CD14-positive monocyte (primary cell): ENCODE results near the gene COL15A1. TPM values are rescaled to one million over a fixed set of nuclear protein-coding genes. Genes with fewer than 3 reads are reported as not detected.

ENCODE experiments used
- DNase-seq, 3 donors: peaks; one replicate each; pipeline ENCODE4 v3.0.0-alpha.2; 2011 to 2022
- H2AFZ ChIP-seq: 2 replicates; pipeline ENCODE4 v1.6.0; 2012; ENCODE audit warnings: mild to moderate bottlenecking, low read depth, low read length, inconsistent platforms; ENCODE audit not compliant: insufficient read depth, poor library complexity, severe bottlenecking
- H3K27ac ChIP-seq, 2 donors: 1 replicate in 1 of 2; 2 replicates in 1 of 2; pipeline ENCODE4 v1.5.1; 2012 to 2013; ENCODE audit warnings: low read length in 2 of 2, control low read depth in 1 of 2, inconsistent platforms in 1 of 2, low read depth in 1 of 2, mild to moderate bottlenecking in 1 of 2
- H3K27me3 ChIP-seq, 2 donors: one replicate each; pipeline versions ENCODE4 v1.6.0 to v1.6.1; 2011 to 2013; ENCODE audit warnings: low read length in 2 of 2; ENCODE audit not compliant: control insufficient read depth in 2 of 2, insufficient read depth in 2 of 2
- H3K36me3 ChIP-seq, 2 donors: replicated peaks in 1 of 2; 1 replicate in 1 of 2; 2 replicates in 1 of 2; pipeline versions ENCODE4 v1.5.1 to v1.6.1; 2012 to 2013; ENCODE audit warnings: low read length in 2 of 2, control low read depth in 1 of 2, inconsistent platforms in 1 of 2, mild to moderate bottlenecking in 1 of 2; ENCODE audit not compliant: insufficient read depth in 2 of 2, control insufficient read depth in 1 of 2
- H3K4me1 ChIP-seq, 2 donors: 1 replicate in 1 of 2; 2 replicates in 1 of 2; pipeline versions ENCODE4 v1.5.1 to v1.6.1; 2012 to 2013; ENCODE audit warnings: low read length in 2 of 2, control low read depth in 1 of 2, inconsistent platforms in 1 of 2, mild to moderate bottlenecking in 1 of 2, moderate library complexity in 1 of 2; ENCODE audit not compliant: insufficient read depth in 2 of 2, control insufficient read depth in 1 of 2
- H3K4me2 ChIP-seq: replicated peaks from 2 replicates; pipeline ENCODE3; 2012; ENCODE audit warnings: low read length, moderate library complexity, mild to moderate bottlenecking; ENCODE audit not compliant: poor library complexity, severe bottlenecking; ENCODE audit errors: extremely low read depth
- H3K4me3 ChIP-seq, 3 experiments: fragments of 200-600 bp in 1 of 3; sonication (generic) in 1 of 3; replicated peaks in 1 of 3; 1 replicate in 2 of 3; 2 replicates in 1 of 3; pipeline ENCODE4 v1.5.1; 2011 to 2013; ENCODE audit warnings: low read length in 3 of 3, mild to moderate bottlenecking in 3 of 3, control low read depth in 2 of 3, low read depth in 2 of 3, inconsistent platforms in 1 of 3, moderate library complexity in 1 of 3
- H3K79me2 ChIP-seq: 2 replicates; pipeline ENCODE4 v1.6.0; 2012; ENCODE audit warnings: mild to moderate bottlenecking, control low read depth, inconsistent platforms, low read length, moderate library complexity; ENCODE audit not compliant: insufficient read depth
- H3K9ac ChIP-seq: 2 replicates; pipeline ENCODE4 v1.6.0; 2017; ENCODE audit warnings: low read length, mild to moderate bottlenecking; ENCODE audit not compliant: insufficient read depth, poor library complexity, severe bottlenecking
- H3K9me3 ChIP-seq, 2 donors: replicated peaks in 1 of 2; 1 replicate in 1 of 2; 2 replicates in 1 of 2; pipeline versions ENCODE4 v1.5.1 to v1.6.1; 2012 to 2013; ENCODE audit warnings: low read length in 2 of 2, control low read depth in 1 of 2; ENCODE audit not compliant: control insufficient read depth in 1 of 2, insufficient read depth in 1 of 2
- H4K20me1 ChIP-seq: 2 replicates; pipeline ENCODE4 v1.6.0; 2012; ENCODE audit warnings: mild to moderate bottlenecking, low read length, control low read depth, moderate library complexity; ENCODE audit not compliant: insufficient read depth
- H3K27ac Mint-ChIP-seq, 7 donors: one replicate each; pipeline ENCODE4 v1.8.0; 2020; ENCODE audit warnings: mild to moderate bottlenecking in 7 of 7, mixed read lengths in 7 of 7, moderate library complexity in 6 of 7, inconsistent platforms in 2 of 7
- H3K27me3 Mint-ChIP-seq, 3 donors: one replicate each; pipeline ENCODE4 v1.8.0; 2021 to 2022; ENCODE audit warnings: low read depth in 3 of 3, mild to moderate bottlenecking in 3 of 3, mixed read lengths in 3 of 3, moderate library complexity in 3 of 3, inconsistent platforms in 1 of 3
- H3K36me3 Mint-ChIP-seq, 2 donors: one replicate each; pipeline ENCODE4 v1.8.0; 2020; ENCODE audit warnings: mixed read lengths in 2 of 2, inconsistent platforms in 1 of 2, mild to moderate bottlenecking in 1 of 2
- H3K4me1 Mint-ChIP-seq: one replicate; pipeline ENCODE4 v1.8.0; 2020; ENCODE audit warnings: mild to moderate bottlenecking, mixed read lengths
- H3K4me3 Mint-ChIP-seq, 2 donors: one replicate each; pipeline ENCODE4 v1.8.0; 2020; ENCODE audit warnings: mild to moderate bottlenecking in 2 of 2, mixed read lengths in 2 of 2, moderate library complexity in 1 of 2
- H3K9me3 Mint-ChIP-seq, 7 donors: one replicate each; pipeline ENCODE4 v1.8.0; 2020 to 2022; ENCODE audit warnings: mixed read lengths in 7 of 7, mild to moderate bottlenecking in 6 of 7, moderate library complexity in 6 of 7, inconsistent platforms in 2 of 7
- WGBS: methylation state at CpG from one replicate; pipeline ENCODE4 v1.1.5; 2013; ENCODE audit warnings: missing lambda C conversion rate; ENCODE audit not compliant: insufficient coverage; 5-methylcytosine and 5-hydroxymethylcytosine counted together
- intact Hi-C, 2 donors: fragments of 100-400 bp; cut with micrococcal nuclease; formaldehyde crosslinking; loops; one replicate each; pipeline versions ENCODE4 v1.15.0 to v1.15.1; 2023
- polyA plus RNA-seq, 3 donors: library from polyadenylated mRNA; depleted of rRNA in 1 of 3; unstranded in 2 of 3; stranded (reverse) in 1 of 3; fragments of 300-500 nt in 2 of 3; fragments of >200 nt in 1 of 3; fragmentation: Illumina TruSeq in 2 of 3; gene quantifications; 1 replicate in 2 of 3; 2 replicates in 1 of 3; pipeline ENCODE4 v1.2.3, GENCODE V29; 2012 to 2021
- TF ChIP-seq, protein P1 (sequence below): fragments of 200-600 bp; IDR thresholded peaks from one replicate; pipeline ENCODE4 v1.8.0; 2022; ENCODE audit warnings: antibody characterized with exemption, mild to moderate bottlenecking

COL15A1 gene
- polyA plus RNA-seq, 3 donors: 0.03 to 0.14 (median 0.11) TPM

DNA sequence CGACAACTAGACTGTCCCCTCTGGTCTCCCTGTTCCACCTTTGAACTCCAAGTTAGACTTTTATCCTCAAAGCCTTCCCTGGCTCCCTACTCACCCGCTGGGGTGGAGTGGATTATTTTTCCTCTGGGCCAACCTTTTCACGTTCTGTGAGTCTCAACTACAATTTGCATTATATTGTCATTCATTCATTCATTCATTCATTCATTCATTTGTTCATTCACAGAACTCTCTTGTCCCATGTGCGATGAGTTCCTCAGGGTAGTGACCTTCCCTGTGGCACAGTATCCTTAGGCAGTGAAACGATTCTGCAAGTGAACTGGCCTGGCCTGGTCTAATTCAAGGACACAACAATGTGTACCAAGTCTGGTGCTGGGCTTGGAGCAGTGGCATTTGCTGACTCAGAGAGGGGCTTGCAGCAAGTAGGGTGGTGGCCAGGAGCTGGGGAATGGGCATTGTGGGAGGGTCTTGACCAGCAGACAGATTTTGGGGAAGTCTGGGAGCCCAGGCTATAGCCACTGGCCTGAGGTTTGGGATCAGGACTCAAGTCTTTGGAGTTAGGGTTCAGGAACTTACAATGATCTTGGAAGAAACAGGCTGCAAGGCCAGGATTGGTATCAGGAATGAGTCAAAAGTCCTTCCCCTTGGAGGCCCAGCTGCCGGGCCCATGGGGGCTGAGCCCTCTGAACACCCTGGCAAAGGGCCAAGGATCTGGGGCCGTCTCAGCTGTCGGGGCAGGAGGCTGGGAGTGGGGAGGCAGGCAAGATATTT is 37.2 kb upstream of the COL15A1 start:
- Histone ChIP-seq H3K79me2 (no peaks in the 10 kb centered on the region), H3K4me1 (no peaks in the 10 kb centered on the region), H2AFZ (no peak overlapping the region), H3K9me3 (no peaks in the 10 kb centered on the region), H3K27ac (no peak overlapping the region), H3K4me2 (no peak overlapping the region), H3K9ac (no peak overlapping the region), H4K20me1 (no peaks in the 10 kb centered on the region), H3K4me3 (no peak overlapping the region), H3K36me3 (no peaks in the 10 kb centered on the region), H3K27me3 (no peaks in the 10 kb centered on the region)
- H3K4me3 Mint-ChIP-seq: no peak overlapping the region
- H3K27me3 Mint-ChIP-seq: peaks cover 0 to 2% (median 0%) of the 10 kb centered on the region in 3 donors
- H3K27ac Mint-ChIP-seq: no peak overlapping the region
- no peaks in the 10 kb centered on the region for H3K9me3 Mint-ChIP-seq
- H3K4me1 Mint-ChIP-seq: no peaks in the 10 kb centered on the region
- intact Hi-C loops: loop anchor here in 1 of 2 donors (2.0 kb wide), 1 partner anchor 70 kb away; no protein-coding TSS in a partner anchor
- no peaks in the 10 kb centered on the region for H3K36me3 Mint-ChIP-seq
- TF ChIP-seq, protein P1, sequence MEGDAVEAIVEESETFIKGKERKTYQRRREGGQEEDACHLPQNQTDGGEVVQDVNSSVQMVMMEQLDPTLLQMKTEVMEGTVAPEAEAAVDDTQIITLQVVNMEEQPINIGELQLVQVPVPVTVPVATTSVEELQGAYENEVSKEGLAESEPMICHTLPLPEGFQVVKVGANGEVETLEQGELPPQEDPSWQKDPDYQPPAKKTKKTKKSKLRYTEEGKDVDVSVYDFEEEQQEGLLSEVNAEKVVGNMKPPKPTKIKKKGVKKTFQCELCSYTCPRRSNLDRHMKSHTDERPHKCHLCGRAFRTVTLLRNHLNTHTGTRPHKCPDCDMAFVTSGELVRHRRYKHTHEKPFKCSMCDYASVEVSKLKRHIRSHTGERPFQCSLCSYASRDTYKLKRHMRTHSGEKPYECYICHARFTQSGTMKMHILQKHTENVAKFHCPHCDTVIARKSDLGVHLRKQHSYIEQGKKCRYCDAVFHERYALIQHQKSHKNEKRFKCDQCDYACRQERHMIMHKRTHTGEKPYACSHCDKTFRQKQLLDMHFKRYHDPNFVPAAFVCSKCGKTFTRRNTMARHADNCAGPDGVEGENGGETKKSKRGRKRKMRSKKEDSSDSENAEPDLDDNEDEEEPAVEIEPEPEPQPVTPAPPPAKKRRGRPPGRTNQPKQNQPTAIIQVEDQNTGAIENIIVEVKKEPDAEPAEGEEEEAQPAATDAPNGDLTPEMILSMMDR: no peak
- DNase-seq: no peak
- WGBS: 61% methylated on average over 5 of the region's 8 CpGs

DNA sequence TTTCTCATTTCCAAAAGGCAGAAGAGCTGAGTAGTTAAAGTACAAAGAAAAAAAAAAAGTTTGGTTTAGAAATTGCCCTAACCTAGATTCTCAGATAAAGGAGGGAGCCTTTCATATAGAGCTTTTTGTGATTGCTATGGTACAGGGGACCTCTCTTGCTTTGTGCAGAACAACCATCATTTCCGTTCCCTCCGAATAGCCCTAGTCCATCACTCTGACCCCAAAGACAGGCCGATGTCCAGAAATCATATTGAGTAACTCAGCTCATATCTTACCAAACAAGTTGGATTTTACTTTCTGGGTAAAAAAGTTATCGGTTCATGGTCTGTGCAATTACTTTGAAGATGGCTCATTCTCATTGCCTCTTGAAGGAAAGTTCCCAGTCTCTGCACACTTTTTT is 36.7 kb upstream of the COL15A1 start:
- intact Hi-C loops: loop anchor here in 1 of 2 donors (2.0 kb wide), 1 partner anchor 70 kb away; no protein-coding TSS in a partner anchor
- H3K4me3 Mint-ChIP-seq: no peak overlapping the region
- Histone ChIP-seq H2AFZ (no peak overlapping the region), H3K4me2 (no peak overlapping the region), H3K9ac (no peak overlapping the region), H3K27ac (no peak overlapping the region), H3K4me3 (no peak overlapping the region), H3K27me3 (no peaks in the 10 kb centered on the region), H3K79me2 (no peaks in the 10 kb centered on the region), H3K9me3 (no peaks in the 10 kb centered on the region), H3K4me1 (no peaks in the 10 kb centered on the region), H4K20me1 (no peaks in the 10 kb centered on the region), H3K36me3 (no peaks in the 10 kb centered on the region)
- H3K9me3 Mint-ChIP-seq: no peaks in the 10 kb centered on the region
- H3K27me3 Mint-ChIP-seq: peaks cover 0 to 2% (median 0%) of the 10 kb centered on the region in 3 donors
- no peak overlapping the region for H3K27ac Mint-ChIP-seq
- no peaks in the 10 kb centered on the region for H3K36me3 Mint-ChIP-seq
- 100% methylated on average over 2 of the region's 4 CpGs for WGBS
- TF ChIP-seq, protein P1: no peak
- DNase-seq: no peak
- H3K4me1 Mint-ChIP-seq: no peaks in the 10 kb centered on the region
